GM18505 (cell line): ENCODE measurements around the gene LHX5.
"Not testable (repeated sequence)": the region's sequence is repeated elsewhere in the genome, so short reads cannot be mapped to it uniquely, and the experiment has no call there.

Experiments used
- ATAC-seq: cut with Tn5 transposase; IDR thresholded peaks from one replicate; pipeline ENCODE4 v1.9.1; 2021; ENCODE audit not compliant: unreplicated experiment
- POLR2A ChIP-seq: IDR thresholded peaks from 4 replicates; pipeline ENCODE4 v1.6.1; 2011; ENCODE audit warnings: borderline replicate concordance; ENCODE audit not compliant: insufficient read depth, insufficient read length; ENCODE audit errors: extremely low read depth

LHX5 gene

GRCh38 chr12:113471619-113472171 is at the start of gene LHX5:
Gene LHX5, minus strand, starts transcription at chr12:113471871. Its CDS starts 373 bp downstream, at chr12:113471498.
- TF ChIP-seq POLR2A = no peak
- no peak for ATAC-seq

GRCh38 chr12:113519464-113520307 is 48.0 kb upstream of the LHX5 start:
- no peak for TF ChIP-seq POLR2A
- no peak for ATAC-seq

GRCh38 chr12:113515082-113515856 is 43.6 kb upstream of the LHX5 start:
- TF ChIP-seq POLR2A = no peak
- ATAC-seq = no peak

DNA sequence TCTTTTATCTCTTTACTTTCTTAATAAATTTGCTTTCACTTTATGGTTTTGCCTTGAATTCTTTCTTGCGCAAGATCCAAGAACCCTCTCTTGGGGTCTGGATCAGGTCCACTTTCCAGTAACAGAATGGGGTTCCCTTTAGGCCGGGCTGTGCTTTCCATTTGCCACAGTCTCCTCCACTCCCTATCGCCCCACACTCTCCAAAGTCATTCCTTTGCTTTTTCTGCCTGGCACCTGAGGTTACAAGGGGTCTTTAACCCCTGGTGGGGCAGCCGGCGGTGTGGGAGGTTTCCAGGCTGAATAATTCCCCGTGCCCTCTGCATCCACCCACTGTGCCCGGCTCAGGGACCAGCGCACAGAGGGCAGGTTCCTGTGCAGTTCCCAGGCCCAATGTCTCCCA is 42.9 kb upstream of the LHX5 start:
- TF ChIP-seq POLR2A = no peak
- ATAC-seq = no peak

DNA sequence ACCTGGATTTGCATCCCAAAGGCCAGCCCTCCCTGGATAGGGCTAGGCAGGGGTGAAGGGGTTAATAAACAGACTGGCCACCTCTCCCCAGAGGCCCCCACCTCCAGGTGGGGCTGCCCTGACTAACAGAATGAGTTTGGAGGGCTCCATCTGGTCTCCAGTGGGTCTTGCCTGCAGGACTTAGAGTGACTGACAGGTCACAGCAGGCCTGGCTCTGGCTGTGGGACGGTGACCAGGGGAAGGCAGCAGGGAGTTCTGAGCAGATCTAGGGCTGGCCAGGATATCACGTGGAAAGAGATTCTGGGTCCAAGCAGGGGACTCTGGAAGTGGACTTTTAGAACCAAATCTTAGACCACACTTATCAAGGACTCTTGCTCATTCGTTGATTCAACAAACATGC is 40.9 kb upstream of the LHX5 start:
- TF ChIP-seq POLR2A = no peak
- ATAC-seq = no peak

DNA sequence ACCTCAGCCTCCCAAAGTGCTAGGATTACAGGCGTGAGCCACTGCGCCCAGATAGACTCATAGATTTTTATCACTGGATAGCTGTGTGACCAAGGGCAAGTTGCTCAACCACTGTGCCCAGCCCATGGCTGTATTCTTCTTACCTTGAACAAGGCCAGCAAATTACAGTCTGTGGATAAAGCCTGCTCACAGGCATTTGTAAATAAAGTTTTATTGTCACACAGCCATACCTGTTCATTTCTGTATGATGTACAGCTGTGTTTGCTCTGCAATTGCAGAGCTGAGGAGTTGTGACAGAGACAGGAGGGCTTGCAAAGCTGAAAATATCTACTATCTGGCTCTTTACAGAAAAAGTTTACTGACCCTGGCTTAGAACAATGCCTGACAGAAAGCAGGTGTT is 35.2 kb upstream of the LHX5 start:
- TF ChIP-seq POLR2A = no peak
- ATAC-seq = no peak

- TF ChIP-seq POLR2A = no peak
- ATAC-seq = no peak
Measured at GRCh38 chr12:113505941-113506340, 34.3 kb upstream of the LHX5 start.

DNA sequence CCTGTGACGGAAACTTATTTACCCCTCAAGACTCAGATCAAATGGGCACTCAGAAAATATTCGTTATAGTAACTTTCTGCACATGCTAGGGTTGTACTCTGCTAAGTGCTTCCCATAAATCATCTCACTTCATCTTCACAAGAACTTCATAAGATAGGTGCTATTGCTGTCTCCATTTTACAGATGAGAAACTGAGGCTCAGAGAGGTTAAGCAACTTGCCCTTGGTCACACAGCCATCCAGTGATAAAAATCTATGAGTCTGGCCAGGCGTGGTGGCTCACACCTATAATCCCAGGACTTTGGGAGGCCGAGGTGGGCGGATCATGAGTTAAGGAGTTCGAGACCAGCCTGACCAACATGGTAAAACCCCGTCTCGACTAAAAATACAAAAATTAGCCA is 33.2 kb upstream of the LHX5 start:
- no peak for TF ChIP-seq POLR2A
- ATAC-seq = no peak

DNA sequence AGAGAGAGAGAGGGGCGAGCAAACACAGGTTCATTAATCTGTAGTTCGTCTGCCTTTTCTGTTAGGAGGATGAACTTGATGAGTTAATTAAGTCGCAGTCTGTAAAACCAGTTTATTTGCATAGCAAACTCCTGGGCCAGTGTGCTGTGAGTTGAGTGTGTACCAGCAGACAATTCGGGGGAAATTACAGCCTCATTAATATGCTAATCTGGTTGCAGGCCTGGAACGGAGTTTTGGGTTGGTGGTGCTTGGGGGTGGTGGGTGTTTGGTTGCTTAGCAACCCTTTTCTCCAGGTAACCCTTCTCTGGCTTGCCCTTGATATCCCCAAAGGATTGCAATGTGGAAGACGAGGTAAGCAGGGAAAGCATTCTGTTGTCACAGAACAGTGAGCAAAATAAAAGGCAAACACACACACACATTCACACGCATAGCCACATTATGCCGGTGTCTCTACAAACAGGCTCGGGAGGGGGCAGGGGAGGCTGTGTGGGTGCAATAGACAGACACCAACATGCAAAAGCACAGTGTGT is 29.2 kb upstream of the LHX5 start:
- ATAC-seq = no peak
- no peak for TF ChIP-seq POLR2A

GRCh38 chr12:113500306-113500675 is 28.6 kb upstream of the LHX5 start:
- no peak for TF ChIP-seq POLR2A
- no peak for ATAC-seq

DNA sequence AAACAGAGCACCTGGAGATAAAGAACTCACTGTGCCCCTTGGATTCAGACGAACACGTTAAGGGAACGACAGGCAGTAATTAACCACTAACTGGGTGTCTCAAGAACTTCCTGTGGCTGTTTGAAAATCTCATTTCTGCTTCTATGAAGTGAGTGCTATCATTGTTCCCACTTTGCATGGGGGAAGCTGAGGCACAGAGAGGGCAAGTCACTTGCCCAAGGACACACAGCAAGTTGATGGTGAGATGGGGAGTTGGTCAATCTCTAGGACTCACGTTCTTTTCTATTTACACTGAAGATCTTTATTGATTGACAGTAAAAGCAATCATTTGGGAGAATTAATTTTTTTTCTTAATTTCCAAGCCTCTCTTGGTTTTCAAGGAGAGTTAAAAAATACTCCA is 26.8 kb upstream of the LHX5 start:
- no peak for ATAC-seq
- TF ChIP-seq POLR2A = no peak

- no peak for TF ChIP-seq POLR2A
- ATAC-seq = no peak
Measured at GRCh38 chr12:113497693-113498092, 26.0 kb upstream of the LHX5 start.

DNA sequence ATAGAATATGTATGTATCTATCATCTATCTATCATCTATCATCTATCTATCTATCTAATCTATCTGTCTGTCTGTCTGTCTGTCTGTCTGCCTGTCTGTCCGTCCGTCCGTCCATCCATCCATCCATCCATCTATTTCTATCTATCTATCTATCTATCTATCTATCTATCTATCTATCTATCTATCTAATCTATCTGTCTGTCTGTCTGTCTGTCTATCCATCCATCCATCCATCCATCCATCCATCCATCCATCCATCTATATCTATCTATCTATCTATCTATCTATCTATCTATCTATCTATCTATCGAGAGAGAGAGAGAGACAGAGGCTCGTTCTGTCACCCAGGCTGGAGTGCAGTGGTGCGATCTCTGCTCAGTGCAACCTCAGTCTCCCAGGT is 24.3 kb upstream of the LHX5 start:
- not testable (repeated sequence) for ATAC-seq

- TF ChIP-seq POLR2A = no peak
- no peak for ATAC-seq
Measured at GRCh38 chr12:113488322-113488721, 16.7 kb upstream of the LHX5 start.

- no peak for ATAC-seq
- TF ChIP-seq POLR2A = no peak
Measured at GRCh38 chr12:113486722-113487121, 15.1 kb upstream of the LHX5 start.

- TF ChIP-seq POLR2A = no peak
- ATAC-seq = no peak
Measured at GRCh38 chr12:113485330-113485729, 13.7 kb upstream of the LHX5 start.
